ENCODE data around the gene PIP4P1. TPM values are rescaled to one million over a fixed set of nuclear protein-coding genes. Genes with fewer than 3 reads are reported as not detected.

PIP4P1 gene
- total and polyA plus RNA-seq, 4 donors = 13.2 to 14.9 (median 14.3) TPM

DNA sequence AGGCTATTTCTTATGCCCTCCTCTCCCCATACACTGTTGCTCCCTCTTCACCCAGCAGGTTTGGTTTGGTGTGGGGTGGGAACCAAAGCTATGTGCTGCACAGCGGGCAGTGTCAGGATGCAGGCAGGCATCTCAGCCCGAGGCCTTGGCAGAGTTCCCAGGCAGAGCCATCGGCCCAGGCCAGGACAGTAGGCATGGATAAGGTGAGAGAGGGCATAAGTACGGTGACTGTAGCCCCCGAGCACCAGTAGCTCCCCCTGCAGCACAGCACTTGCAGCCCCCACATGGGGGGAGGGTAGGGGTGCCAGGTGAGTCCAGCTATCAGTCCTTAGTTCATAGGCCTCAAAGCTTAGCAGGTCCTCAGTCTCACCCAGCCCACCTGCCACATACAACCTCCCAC is 32.4 kb downstream of the PIP4P1 start:
- WGBS = 62% methylated on average over 5 of the region's 5 CpGs
- no peak overlapping the region for H3K27ac ChIP-seq (ENCODE audit: low read depth in 1 of 2, low read length in 2 of 2)
- H3K27me3 ChIP-seq (ENCODE audit: control insufficient read depth in 4 of 4, insufficient read depth in 4 of 4, low read length in 3 of 4) = no peaks in the 10 kb centered on the region

DNA sequence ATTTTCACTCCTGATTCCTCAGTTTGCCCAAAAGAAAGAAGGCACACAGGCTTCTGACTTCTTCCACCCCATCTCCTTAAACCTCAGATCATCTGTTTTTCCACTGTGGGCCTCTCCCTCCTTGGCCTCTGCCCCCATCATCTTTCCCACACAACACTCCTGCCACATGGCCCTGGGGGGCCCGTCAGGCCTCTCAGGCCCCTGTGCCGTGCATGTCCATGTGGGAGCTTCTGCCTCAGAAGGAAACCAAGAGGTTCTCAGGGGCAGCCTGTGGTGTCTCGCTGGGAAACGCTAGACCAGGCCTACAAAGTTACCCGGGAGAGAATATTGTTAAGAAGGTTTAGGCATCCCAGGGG is 33.2 kb downstream of the PIP4P1 start:
- 83% methylated on average over 5 of the region's 5 CpGs for WGBS
- Histone ChIP-seq H3K4me1 (ENCODE audit: control insufficient read depth in 4 of 4, insufficient read depth in 4 of 4, low read length in 3 of 4) (peaks cover 0 to 7% (median 0%) of the 10 kb centered on the region in 4 donors), H3K36me3 (ENCODE audit: control insufficient read depth in 4 of 4, insufficient read depth in 3 of 4, low read depth in 1 of 4, low read length in 3 of 4) (no peaks in the 10 kb centered on the region), H3K9ac (ENCODE audit: low read depth in 1 of 2, low read length in 2 of 2) (no peak overlapping the region), H3K4me3 (ENCODE audit: low read depth in 1 of 3, low read length in 3 of 3) (no peak overlapping the region), H3K27me3 (ENCODE audit: control insufficient read depth in 4 of 4, insufficient read depth in 4 of 4, low read length in 3 of 4) (no peaks in the 10 kb centered on the region), H3K27ac (ENCODE audit: low read depth in 1 of 2, low read length in 2 of 2) (peak overlapping the region in 1 of 2 donors; percentile 31), H3K9me3 (ENCODE audit: control insufficient read depth in 4 of 4, low read length in 3 of 4) (no peaks in the 10 kb centered on the region)
- TF ChIP-seq NR2F2 (IDR thresholded peaks at IDR 0.05) (no peak), HNF4G (IDR thresholded peaks at IDR 0.05) (no peak), RAD21 (IDR thresholded peaks at IDR 0.05) (no peak)
- TF ChIP-seq, protein P1, sequence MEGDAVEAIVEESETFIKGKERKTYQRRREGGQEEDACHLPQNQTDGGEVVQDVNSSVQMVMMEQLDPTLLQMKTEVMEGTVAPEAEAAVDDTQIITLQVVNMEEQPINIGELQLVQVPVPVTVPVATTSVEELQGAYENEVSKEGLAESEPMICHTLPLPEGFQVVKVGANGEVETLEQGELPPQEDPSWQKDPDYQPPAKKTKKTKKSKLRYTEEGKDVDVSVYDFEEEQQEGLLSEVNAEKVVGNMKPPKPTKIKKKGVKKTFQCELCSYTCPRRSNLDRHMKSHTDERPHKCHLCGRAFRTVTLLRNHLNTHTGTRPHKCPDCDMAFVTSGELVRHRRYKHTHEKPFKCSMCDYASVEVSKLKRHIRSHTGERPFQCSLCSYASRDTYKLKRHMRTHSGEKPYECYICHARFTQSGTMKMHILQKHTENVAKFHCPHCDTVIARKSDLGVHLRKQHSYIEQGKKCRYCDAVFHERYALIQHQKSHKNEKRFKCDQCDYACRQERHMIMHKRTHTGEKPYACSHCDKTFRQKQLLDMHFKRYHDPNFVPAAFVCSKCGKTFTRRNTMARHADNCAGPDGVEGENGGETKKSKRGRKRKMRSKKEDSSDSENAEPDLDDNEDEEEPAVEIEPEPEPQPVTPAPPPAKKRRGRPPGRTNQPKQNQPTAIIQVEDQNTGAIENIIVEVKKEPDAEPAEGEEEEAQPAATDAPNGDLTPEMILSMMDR (IDR thresholded peaks at IDR 0.05; ENCODE audit: low read depth, low read length, missing input control) = no peak
- DNase-seq (ENCODE audit: low spot score) = no peak

More for the DNA sequence above, 32.4 kb downstream of the PIP4P1 start:
- TF ChIP-seq YY1 (IDR thresholded peaks at IDR 0.05) (no peak), REST (IDR thresholded peaks at IDR 0.05) (no peak), TAF1 (conservative IDR thresholded peaks at IDR 0.05) (no peak), RXRA (IDR thresholded peaks at IDR 0.05) (no peak), HNF4G (IDR thresholded peaks at IDR 0.05) (no peak), ATF3 (IDR thresholded peaks at IDR 0.05) (no peak), JUND (IDR thresholded peaks at IDR 0.05) (no peak), NR2F2 (IDR thresholded peaks at IDR 0.05) (no peak), FOXA2 (IDR thresholded peaks at IDR 0.05) (no peak), SP1 (IDR thresholded peaks at IDR 0.05) (no peak), GABPA (IDR thresholded peaks at IDR 0.05 in 1 of 2, conservative IDR thresholded peaks at IDR 0.05 in 1 of 2) (no peak), RAD21 (IDR thresholded peaks at IDR 0.05) (no peak), FOXA1 (IDR thresholded peaks at IDR 0.05) (no peak)
- TF ChIP-seq, protein P2, sequence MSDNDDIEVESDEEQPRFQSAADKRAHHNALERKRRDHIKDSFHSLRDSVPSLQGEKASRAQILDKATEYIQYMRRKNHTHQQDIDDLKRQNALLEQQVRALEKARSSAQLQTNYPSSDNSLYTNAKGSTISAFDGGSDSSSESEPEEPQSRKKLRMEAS (IDR thresholded peaks at IDR 0.05) = no peak
- Histone ChIP-seq H3K36me3 (ENCODE audit: control insufficient read depth in 4 of 4, insufficient read depth in 3 of 4, low read depth in 1 of 4, low read length in 3 of 4) (no peaks in the 10 kb centered on the region), H3K4me1 (ENCODE audit: control insufficient read depth in 4 of 4, insufficient read depth in 4 of 4, low read length in 3 of 4) (peaks cover 0 to 7% (median 0%) of the 10 kb centered on the region in 4 donors), H3K9ac (ENCODE audit: low read depth in 1 of 2, low read length in 2 of 2) (no peak overlapping the region), H3K9me3 (ENCODE audit: control insufficient read depth in 4 of 4, low read length in 3 of 4) (no peaks in the 10 kb centered on the region), H3K4me3 (ENCODE audit: low read depth in 1 of 3, low read length in 3 of 3) (no peak overlapping the region)
- no peak for DNase-seq (ENCODE audit: low spot score)
